K562 (cell line): ENCODE results near the gene ST6GAL1. TPM values are rescaled to one million over a fixed set of nuclear protein-coding genes. Genes with fewer than 3 reads are reported as not detected.

Source experiments
- ARID3A ChIP-seq: IDR thresholded peaks from 2 replicates; pipeline ENCODE4 v1.6.1; 2012; ENCODE audit warnings: low read depth, low read length, improper control_type of control experiment, borderline replicate concordance
- CLOCK ChIP-seq: fragments of 250-450 bp; sonication (Bioruptor Pico); IDR thresholded peaks from 2 replicates; pipeline ENCODE4 v1.4.0; 2020; ENCODE audit warnings: mild to moderate bottlenecking, moderate library complexity, borderline replicate concordance
- CXXC5 ChIP-seq: fragments of 250-450 bp; sonication (Bioruptor Pico); IDR thresholded peaks from 2 replicates; pipeline ENCODE4 v1.8.0; 2022; ENCODE audit warnings: inconsistent platforms, mild to moderate bottlenecking, moderate library complexity
- DIDO1 ChIP-seq: fragments of 450-650 bp; IDR thresholded peaks from 2 replicates; pipeline ENCODE4 v1.6.1; 2016; ENCODE audit warnings: low read depth, missing biosample characterization, missing genetic modification characterization
- GTF3C2 ChIP-seq: IDR thresholded peaks from 3 replicates; pipeline ENCODE4 v1.6.1; 2011; ENCODE audit warnings: borderline replicate concordance, mild to moderate bottlenecking, moderate library complexity; ENCODE audit not compliant: insufficient read length; ENCODE audit errors: extremely low read depth
- KLF10 ChIP-seq: fragments of 250-450 bp; sonication (Bioruptor Pico); IDR thresholded peaks from 2 replicates; pipeline ENCODE4 v1.6.1; 2021; ENCODE audit warnings: matching md5 sums
- MITF ChIP-seq: IDR thresholded peaks from 2 replicates; pipeline ENCODE4 v1.6.1; 2014; ENCODE audit warnings: antibody characterized with exemption
- SMAD2 ChIP-seq: fragments of 150-350 bp; IDR thresholded peaks from 2 replicates; pipeline ENCODE4 v1.6.1; 2014; ENCODE audit warnings: low read depth, mild to moderate bottlenecking, low read length
- SMAD3 ChIP-seq: fragments of 450-650 bp; formaldehyde crosslinking; conservative IDR thresholded peaks from 2 replicates; pipeline ENCODE4 v1.4.0; 2020; ENCODE audit warnings: mild to moderate bottlenecking
- TSHZ1 ChIP-seq: fragments of 250-450 bp; sonication (Bioruptor Pico); IDR thresholded peaks from 2 replicates; pipeline ENCODE4 v1.4.0; 2020; ENCODE audit warnings: mild to moderate bottlenecking, moderate library complexity
- ZNF263 ChIP-seq: sonication (generic); formaldehyde crosslinking; IDR thresholded peaks from 2 replicates; pipeline ENCODE4 v1.8.0; 2022; ENCODE audit warnings: mild to moderate bottlenecking, missing genetic modification reagents, borderline replicate concordance
- ZNF282 ChIP-seq: sonication (generic); formaldehyde crosslinking; IDR thresholded peaks from 2 replicates; pipeline ENCODE4 v1.8.1; 2023; ENCODE audit warnings: missing genetic modification reagents
- ZNF707 ChIP-seq: fragments of 250-450 bp; sonication (Bioruptor Pico); conservative IDR thresholded peaks from 2 replicates; pipeline ENCODE4 v1.8.0; 2022; ENCODE audit warnings: inconsistent platforms, mild to moderate bottlenecking, moderate library complexity
- polyA plus RNA-seq, 8 experiments: library from polyadenylated mRNA; depleted of rRNA in 4 of 8; stranded (reverse) in 5 of 8; unstranded in 3 of 8; fragments of >200 nt; fragmentation: Nextera tagmentation in 2 of 8; fragmentation: Illumina TruSeq in 1 of 8; extraction: Ambion mirVana in 2 of 8; extraction: Trizol in 1 of 8; gene quantifications; 2 replicates each; pipeline versions ENCODE4 v1.2.1 to v1.2.3, GENCODE V29; 2011 to 2014; ENCODE audit warnings: inconsistent platforms in 1 of 8, missing spikeins in 1 of 8
- total RNA-seq, 7 experiments: library from RNA; depleted of rRNA in 6 of 7; stranded (reverse); fragments of >200 nt in 6 of 7; fragmentation: Illumina TruSeq in 2 of 7; extraction: Trizol in 2 of 7; gene quantifications; 2 replicates each; pipeline versions ENCODE4 v1.2.1 to v1.2.3, GENCODE V29; 2011 to 2021; ENCODE audit warnings: low replicate concordance in 1 of 7

ST6GAL1 gene
- total and polyA plus RNA-seq, 9 of the 15 experiments (the other 6 are each of a cell fraction or from before 2014, with no cell fraction given), result 31.9 to 145 (median 71.0) TPM

- TF ChIP-seq MITF, result no peak
- no peak for TF ChIP-seq DIDO1 (tag)
- no peak for TF ChIP-seq GTF3C2
- TF ChIP-seq SMAD3 (CRISPR knock-in tag), result no peak
- TF ChIP-seq ZNF707 (CRISPR knock-in tag), result no peak
- no peak for TF ChIP-seq ZNF263 (CRISPR knock-in tag)
- 0 out of 2 replicates have a peak, but pooled peaks have one; percentile 47 for TF ChIP-seq ZNF282 (CRISPR knock-in tag)
- no peak for TF ChIP-seq TSHZ1 (CRISPR knock-in tag)
- no peak for TF ChIP-seq CXXC5 (CRISPR knock-in tag)
- TF ChIP-seq SMAD2, result no peak
- no peak for TF ChIP-seq KLF10
- TF ChIP-seq ARID3A, result no peak
- TF ChIP-seq CLOCK (CRISPR knock-in tag), result no peak
These were observed 560 bp downstream of the ST6GAL1 start (continued) for GRCh38 chr3:186930641-186931531.
